ENCODE measurements around the gene AASDH.

- no peak for TF ChIP-seq CTCF (conservative IDR thresholded peaks at IDR 0.05)
- TF ChIP-seq EZH2 (IDR thresholded peaks at IDR 0.05; ENCODE audit: low read depth): no peak
Observed at GRCh38 chr4:56417396-56417795, 30.1 kb upstream of the AASDH start.
